Activated effector memory CD4-positive, alpha-beta T cell treated with anti-CD3 and anti-CD28 coated beads, Interleukin-2, amount 50 U/mL, for 16 hours (primary cell): ENCODE data around the gene CNGA2.
"Not testable (repeated sequence)": the region's sequence is repeated elsewhere in the genome, so short reads cannot be mapped to it uniquely, and the experiment has no call there.

ENCODE experiments used
- DNase-seq: peaks from one replicate; pipeline ENCODE4 v3.0.0-alpha.2; 2020

The CNGA2 gene

DNA sequence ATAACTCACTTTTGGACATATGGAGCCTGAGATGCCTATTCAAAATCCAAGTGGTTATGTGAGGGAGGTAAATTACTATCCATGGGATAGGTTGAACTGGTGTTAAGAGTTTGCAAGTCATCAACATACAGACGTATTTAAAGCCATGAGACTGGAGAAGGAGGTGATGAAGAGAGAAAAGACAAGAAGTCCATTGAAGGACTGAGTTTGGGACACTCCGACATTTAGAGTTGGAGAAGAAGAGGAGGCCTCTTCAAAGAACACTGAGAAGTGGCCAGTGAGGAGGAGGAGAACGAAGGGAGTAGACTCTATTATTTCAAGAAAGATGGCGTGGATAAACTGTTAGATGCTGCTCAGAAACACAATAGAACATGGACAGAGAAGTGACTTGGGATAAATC lies at the start of gene CNGA2:
Gene CNGA2 (plus strand): TSS at position 301 of the 400 bp plus-strand sequence. CDS start 3,738 bp downstream, outside the sequence.
- no peak for DNase-seq

DNA sequence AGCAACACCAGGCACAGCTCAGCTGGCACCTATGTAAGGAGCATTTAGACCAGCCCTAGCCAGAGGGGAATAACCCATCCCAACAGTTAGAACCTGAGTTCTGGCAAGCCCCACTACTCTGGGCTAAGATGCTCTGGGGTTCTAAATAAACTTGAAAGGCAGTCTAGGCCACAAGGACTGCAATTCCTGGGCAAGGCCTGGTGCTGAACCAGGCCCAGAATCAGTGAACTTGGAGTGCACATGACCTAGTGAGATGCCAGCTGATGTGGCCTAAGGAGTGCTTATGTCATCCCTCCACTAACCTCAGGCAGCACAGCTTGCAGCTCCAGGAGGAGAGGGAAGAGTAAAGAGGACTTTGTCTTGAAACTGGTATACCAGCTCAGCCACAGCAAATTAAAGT lies 46.9 kb upstream of the CNGA2 start:
- no peak for DNase-seq

DNA sequence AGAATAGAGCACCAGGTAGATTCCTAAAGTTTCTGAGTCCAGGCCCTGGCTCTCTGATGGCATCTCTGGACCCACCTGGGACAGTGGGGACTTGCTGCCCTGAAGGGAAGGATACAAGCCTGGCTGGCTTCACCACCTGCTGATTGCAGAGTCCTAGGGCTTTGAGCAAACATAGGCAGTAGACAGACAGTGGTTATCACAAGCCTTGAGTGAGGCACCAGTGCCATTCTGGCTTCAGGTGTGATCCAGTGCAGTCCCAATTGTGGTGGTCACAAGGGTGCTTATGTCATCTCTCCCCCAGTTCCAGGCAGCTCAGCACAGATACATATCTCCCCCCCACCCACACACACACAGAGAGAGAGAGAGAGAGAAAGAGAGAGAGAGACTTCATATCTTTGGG lies 45.9 kb upstream of the CNGA2 start:
- DNase-seq, result no peak

DNA sequence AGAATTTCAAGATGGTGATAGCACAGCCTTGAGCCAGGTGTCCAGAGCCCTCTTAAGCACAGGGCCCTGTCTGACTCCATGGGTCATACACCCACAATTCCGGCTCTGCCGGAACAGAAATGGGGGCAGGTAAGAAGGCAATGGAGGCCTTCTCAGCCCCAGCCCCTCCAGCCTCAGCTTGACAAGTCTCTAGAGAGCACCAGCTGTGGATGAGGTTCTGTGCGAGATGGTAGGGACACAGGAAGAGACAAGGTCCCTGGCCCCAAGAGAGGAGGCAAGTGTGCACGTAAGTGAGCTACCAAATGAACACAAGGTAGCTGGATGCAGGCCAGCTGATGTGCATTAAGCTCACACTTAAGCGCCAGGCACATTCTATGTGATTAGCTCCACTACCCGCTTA lies 41.7 kb upstream of the CNGA2 start:
- no peak for DNase-seq

DNA sequence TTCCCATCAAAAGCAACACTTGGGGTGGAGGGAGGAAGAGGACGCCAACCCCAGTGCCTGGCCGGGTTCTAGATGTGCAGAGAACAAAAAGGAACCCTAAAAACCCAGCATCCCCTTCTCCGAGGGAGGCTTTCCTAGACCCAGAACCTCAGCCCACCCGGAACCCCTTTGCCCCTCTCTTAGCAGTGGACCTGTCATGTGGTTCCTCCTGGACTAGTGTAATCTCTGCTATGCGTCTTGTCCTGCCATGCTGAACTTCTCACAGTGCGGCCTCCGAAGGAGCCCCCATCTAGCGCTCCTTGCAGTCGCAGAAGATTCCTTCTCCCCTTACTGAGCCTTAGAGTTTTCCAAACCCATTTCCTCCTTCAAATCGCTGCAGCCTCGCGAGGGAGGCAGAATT lies 40.4 kb upstream of the CNGA2 start:
- no peak for DNase-seq

DNA sequence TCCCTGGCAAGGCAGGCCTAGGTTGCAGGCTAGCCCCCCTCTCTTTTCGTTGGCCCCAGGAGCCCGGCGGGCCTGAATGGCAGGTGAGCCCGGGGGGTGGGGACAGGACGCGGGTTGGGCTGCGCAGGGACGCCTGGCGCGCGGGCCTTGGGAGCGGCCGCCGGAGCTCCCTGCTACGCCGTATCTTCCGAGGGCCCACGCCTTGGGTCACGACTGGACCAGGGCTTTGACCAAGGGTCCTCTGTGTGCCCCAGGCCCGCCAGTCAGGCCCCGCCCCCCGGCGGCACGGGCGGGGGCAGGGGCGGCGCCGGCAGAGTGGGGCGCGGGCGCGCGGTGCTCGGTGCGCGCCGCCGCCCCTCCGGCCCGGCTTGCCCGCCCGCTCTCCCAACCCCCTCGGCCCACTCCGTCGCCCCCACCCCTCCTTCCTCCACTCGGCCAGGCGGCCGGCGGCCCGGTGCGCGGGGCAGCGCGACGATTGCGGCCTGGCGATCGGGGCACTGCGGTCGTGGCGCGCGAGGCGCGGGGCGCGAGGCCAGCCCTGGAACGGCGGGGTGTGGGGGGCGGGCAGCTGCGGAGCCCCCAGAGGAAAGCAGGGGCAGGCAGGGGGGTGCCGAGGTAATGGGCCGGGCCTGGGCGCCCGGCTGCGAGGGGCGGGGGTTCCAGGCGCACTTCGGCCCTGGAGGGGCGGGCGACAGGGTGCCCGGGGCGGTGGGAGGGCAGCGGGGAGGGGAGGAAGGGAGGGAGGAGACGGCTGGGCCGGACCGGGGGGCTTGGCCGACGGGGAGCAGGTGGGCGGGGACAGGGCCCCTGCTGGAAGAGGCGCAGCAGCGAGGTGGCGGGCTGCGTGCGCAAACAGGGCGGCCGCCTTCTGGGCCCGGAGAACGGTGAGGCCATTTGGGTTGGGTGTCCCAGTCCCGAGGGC lies 39.6 kb upstream of the CNGA2 start, which contains the start of gene PRRG3:
Gene PRRG3 (plus strand): TSS at position 798 of the 922 bp plus-strand sequence. CDS start 3,357 bp downstream, outside the sequence.
- no peak for DNase-seq

DNA sequence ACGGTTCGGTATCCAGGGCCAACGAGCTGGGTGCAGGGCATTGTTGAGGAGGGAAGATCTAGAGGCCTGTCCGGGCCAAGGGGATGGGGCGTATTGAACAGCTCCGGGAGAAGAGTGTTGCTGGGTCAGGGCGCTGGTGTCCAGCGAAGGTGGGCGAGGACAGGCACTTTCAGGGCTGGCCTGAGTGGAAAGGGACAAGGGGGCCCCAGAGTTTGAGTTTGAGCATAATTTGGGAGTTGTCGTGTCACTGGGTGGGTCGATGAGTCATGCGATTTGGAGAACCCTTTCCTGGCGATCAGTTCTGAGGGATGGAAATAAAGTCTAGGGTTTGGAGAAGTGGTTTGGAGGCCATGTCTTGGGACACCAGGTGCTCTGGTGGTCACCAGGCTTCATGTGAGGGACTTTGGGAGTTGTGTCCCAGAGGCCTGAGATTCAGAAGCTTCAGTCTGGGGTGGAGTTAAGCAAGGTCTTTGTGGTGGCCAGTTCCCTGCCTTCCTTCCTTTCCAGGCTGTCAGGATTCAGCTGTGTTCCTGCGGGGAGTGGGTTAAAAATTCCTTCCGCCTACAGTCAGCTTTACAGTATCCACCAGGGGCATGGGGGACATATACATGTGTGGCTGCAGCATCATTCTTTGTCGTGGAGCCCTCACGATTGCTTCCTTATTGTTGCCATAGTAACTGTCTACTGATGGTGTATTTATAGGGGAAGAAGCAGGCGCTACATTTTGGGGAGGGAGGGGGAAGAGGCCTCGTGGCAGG lies 38.8 kb upstream of the CNGA2 start:
- no peak for DNase-seq

DNA sequence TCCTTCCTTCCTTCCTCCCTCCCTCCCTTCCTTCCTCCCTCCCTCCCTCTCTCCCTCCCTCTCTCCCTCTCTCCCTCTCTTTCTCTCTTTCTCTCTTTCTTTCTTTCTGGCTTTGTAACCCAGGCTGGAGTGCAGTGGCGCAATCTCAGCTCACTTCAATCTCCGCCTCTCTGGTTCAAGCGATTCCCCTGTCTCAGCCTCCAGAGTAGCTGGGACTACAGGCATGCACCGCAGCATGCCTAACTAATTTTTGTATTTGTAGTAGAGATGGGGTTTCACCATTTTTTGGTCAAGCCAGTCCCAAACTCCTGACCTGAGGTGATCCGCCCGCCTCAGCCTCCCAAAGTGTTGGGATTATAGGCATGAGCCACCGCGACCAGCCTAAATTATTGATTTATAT lies 37.5 kb upstream of the CNGA2 start:
- DNase-seq, result not testable (repeated sequence)

DNA sequence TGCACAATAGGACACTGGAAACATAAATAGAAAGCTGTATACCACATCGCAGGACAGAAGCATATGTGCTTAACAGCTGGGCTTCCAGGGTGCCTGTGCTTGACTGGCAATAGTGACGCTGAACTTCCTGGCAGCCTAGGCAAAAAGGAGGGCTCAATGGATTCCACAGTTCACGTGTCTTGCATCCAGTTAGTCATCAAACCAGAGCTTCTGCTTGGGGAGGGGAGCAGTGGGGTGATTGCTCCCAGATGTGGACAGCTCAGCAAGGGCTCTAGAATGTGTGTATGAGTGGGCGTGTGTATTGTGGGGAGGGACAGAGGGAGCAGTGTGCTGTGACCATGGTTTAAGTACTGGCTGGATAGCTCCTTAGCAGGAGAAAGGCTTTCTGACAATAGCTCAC lies 37.0 kb upstream of the CNGA2 start:
- DNase-seq, result no peak

DNA sequence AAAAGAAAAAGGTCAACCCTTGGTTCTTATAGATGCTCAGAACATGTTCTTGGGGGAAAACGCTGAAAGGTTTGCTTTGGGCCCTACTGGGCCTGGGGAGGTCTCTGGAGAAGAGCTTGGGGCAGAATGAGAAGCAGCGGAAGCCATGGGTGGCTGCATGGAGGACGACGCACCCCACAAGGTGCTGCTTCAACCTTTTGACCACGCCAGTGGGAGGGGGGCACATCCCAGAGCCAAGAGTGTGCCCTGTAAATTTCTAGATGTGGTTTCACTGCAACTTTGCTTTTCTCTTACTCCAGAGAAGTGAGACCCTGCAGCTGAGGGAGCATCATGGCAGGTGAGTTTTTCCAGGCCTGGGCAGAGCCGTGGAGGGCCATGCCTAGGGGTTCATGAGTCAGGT lies 36.1 kb upstream of the CNGA2 start:
- no peak for DNase-seq

DNA sequence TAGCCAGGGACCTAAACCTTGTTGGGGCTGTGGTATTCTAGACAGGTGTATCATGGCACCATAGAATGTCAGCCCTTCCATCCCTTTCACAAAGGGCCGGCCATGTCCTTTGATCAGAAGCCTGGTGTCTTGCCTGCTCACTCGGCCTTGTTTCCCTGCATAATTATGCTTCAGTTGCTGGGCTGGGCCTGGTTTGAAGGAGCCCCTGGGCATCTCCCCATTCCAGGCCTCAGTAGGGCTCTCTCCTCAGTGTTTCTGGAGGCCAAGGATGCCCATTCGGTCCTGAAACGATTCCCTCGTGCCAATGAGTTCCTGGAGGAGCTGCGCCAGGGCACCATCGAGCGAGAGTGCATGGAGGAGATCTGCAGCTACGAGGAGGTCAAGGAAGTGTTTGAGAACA lies 34.8 kb upstream of the CNGA2 start:
- no peak for DNase-seq

DNA sequence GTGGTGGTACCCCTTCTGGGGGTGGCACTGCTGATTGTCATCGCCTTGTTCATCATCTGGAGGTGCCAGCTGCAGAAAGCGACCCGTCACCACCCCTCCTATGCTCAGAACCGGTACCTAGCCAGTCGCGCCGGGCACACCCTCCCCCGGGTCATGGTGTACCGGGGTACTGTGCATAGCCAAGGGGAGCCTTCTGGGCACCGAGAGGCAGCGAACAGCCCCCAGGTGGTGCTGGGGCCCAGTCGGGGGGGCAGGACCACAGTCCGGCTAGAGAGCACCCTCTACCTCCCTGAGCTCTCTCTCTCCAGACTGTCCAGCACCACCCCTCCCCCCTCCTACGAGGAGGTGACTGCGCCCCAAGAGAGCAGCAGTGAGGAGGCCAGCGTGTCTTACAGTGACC lies 34.0 kb upstream of the CNGA2 start:
- DNase-seq, result no peak

DNA sequence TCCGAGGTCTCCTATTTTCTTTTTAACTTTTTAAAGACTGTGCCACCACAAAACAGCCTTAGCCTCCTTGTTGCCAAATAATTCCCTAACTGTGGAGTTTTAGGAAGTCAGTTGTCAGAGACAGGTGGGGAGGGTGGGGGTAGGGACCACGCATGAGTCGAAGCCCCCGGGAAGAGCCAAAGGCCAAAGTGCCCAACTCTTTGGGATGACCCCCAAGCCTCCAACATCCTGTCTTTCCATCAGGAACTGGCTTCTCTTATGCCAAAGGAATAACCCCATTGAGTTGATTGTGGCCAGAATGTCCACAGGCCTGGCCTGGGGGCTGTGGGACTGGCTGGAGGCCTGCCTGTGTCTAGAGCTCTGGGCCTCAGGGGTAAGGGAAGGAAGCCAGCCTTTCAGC lies 33.5 kb upstream of the CNGA2 start:
- DNase-seq, result no peak

DNA sequence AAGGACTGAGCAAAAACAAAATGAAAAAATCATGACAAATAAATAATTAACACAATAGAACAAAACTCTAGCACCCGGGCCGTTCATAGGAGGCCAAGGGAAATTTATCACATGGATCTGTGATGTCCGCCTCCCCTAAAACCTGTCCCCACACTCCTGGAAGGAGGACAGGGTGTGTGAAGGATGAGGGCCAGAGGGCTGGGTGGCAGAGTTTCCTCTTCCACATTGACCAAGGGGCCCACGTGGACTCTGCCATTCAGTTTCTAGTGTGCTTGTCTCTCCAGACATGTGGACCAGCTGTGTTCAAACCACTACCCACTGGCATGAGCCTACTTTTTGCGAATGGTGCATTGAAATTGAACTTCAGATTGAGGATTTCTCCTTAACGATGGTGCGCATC lies 33.0 kb upstream of the CNGA2 start:
- no peak for DNase-seq

DNA sequence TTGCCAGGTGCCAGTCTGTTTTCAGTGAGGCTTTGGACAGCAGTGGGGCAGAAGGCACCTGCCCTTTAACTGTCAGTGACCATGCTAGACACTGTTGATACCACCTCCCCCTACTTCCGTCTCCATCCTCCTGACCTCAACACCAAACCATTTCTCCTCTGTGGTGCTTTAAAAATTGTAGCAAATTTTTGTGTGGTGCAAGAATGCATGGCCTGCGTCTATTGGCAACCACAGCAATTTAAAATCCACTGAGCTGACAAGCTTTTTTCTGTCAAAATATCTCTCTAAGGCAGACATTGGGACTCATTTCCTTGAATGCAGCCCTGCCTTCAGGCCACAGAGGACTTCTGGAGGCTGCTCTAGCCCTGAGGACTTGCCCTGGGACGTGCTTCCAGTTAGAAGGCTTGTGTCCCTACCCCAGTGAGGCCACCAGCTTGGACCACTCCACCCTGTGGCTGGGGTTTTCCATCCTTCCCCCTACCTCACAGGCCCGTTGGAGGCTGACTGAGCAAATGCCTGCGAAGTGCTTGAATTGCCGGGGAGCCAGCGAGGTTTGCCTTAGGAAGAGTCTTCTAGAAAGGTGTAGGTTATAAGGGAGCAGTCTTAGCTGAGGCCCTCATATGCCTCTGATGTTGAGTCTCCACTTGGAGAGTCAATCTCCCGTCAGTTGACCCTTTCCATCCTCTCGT lies 32.4 kb upstream of the CNGA2 start:
- no peak for DNase-seq

DNA sequence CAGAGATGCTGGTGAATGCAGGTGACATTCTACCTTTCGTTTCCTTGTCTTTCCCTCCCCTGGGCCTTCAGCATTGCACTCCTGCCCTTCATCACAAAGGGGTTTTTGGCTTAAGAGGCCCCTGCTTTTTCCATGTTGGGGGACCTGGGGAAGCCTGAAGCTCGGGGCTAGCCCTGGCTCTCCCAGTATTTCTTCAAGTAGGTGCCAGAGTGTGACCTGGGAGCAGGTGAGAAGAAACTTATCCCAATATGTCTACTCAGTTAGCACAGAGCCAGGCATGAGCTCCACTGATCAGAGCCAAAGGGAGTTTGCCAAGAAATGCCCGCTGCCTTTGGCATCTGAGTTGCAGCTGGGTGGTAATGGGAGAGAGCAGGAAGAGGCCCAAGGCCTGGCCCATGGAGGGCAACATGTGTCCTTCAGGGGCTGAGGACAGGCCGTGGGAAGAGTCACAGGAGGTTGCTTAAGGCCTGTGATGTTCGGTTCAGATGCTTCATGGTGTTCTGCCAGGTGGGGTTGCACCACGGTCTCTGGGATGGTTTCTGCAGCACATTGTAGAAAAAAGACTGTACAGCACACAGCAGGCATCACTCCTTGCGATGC lies 31.7 kb upstream of the CNGA2 start:
- DNase-seq, result no peak

DNA sequence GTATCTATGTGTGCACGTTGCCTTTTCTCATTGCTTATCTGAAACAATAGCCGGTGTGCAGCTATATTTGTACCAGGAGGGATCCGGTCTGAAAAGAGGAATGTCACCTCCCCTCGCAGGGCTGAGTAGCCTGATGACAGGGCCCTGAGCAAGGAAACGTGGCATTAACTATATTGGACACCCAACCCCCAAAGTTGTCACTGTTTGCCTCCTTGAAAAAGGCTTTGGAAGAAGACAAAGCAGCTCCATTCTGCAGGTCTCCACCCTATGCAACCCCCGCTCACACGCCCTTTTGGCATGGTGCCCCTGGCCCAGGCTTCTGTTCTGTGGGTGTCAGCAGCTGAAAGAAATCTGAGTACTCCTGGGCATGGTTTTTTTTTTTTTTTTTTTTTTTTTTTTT lies 31.1 kb upstream of the CNGA2 start:
- no peak for DNase-seq

DNA sequence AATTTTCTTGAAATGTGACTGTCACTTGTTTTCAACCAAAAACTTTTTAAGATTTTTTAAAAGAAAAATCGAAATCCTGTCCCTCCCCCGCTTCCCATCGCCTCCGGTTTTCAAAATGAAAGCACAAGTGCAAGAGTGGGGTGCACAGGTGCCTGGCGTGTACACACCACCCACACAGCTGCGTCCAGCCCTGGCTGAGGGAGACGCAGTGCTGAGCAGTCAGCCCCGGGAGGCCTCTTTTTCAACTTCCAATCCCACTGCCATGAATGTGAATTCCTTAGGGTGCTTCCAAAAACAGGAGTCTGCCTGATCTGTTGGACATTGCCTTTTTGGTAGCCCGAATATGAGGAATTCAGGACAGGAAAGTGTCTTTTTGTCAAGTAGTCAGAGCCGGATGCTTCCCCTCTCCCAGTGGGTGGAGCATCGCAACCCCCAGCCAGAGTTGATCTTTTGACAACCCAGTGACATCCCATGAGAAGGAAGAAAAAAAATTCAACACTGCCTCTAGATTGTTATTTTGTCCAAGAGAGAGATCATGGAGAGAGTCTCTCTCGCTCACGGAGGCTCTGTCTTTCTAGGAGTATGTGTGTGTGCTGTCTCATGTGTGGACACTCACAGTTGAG lies 30.4 kb upstream of the CNGA2 start:
- no peak for DNase-seq

DNA sequence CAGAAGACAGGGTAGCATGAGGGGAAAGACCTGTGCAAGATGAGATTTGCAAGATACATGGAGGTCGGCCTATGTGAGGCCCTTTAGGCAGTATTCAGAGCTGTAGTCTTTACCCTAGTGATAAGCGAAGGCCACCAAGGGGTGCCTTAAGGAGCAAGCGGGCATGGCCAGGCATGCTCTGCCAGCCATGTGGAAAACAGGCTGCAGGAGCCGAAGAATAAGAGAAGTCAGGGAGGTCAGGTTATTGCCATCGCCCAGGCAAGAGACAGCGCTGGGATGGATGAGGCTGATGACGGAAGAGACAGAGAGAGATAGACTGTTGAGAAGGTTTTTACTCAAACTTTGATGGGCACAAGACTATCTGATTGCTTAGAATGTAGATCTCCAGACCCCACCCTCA lies 25.7 kb upstream of the CNGA2 start:
- no peak for DNase-seq

DNA sequence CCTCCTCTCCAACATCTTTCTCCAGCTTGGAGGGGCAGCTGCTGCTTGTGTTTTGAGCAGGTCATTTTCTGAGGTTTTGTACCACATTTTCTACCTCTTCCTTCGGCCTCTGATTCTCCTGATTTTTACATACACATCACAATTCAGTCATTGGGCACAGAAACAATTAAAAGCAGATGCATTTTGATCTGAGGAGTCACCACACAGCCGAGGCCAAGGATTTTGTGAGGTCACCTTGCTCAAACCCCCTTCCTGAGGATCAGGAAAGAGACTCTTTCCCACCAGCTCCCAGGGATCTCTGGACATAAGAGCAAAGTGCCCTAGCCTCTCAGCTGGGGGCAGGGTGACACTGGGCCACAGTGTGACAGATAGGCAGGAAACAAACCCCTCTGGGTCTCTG lies 24.1 kb upstream of the CNGA2 start:
- no peak for DNase-seq

DNA sequence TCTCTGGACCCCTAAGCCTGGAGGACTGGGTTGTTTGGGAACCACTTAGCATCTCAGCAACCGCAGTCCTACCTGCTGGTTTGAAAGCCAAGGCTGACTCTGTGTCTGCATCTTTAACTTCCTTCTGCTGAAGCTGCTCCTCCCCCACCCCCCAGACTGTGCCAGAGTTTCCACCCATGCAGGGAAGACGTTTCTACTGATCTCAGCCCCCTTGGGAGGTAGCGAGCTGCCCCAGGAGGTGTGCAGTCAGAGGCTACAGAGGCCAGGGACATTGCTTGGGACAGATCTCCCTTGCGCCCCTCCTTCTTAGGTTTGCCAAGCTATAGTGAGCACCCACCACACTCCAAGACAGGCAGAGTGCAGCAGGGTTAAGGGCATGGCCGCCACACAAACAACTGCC lies 23.4 kb upstream of the CNGA2 start:
- no peak for DNase-seq

DNA sequence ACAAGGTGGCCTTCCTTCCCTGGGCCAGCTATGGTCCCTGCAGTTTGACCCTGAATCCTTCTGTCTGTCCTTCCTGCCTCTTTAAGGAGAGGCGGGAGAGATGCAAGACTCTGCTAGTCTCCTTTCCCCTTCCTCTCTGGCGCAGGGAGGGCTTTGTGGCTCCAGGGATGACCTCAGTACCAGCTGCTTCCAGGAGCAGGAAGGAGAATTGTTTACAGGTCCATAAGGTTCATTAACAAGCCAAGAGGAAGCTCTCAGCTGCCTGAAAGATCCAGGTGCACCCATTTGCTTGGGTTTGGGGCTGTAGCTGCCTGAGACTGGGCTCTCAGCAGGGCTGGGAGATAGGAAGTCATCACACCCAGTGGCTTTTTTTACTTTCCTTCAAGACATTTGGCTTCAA lies 22.8 kb upstream of the CNGA2 start:
- DNase-seq, result no peak

DNA sequence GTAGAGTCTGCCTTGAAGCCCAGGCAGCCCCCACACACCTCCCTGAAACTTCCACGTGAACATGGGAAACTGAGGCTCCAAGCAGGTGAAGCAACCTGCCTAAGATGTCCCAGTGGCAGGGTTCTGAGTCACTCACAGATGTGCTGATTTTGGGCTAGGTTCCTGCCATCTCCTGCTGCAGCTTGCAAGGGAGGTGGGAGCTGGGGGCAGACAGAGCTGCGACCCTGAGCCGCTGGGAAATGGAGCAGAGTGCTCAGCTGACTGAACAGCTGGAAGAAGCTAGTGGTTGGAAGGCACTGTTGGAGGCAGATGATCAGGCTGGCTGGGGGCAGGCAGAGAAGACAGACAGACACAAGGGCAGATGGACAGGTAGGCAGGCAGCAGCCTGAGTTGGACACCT lies 22.3 kb upstream of the CNGA2 start:
- DNase-seq, result no peak
